SK-N-SH treated with all-trans-retinoic acid at 6 μM for 48 hours (cell line): ENCODE results near the gene IFNA4.

Experiments used
- ATAC-seq: fragments of 200-7000 bp; cut with Tn5 transposase; 3 replicates; pipeline ENCODE4 v1.9.1; 2020; ENCODE audit warnings: mild to moderate bottlenecking, moderate library complexity
- BACH2 ChIP-seq: fragments of 250-450 bp; sonication (Bioruptor Pico); IDR thresholded peaks from 2 replicates; pipeline ENCODE4 v1.9.0; 2021; ENCODE audit warnings: mild to moderate bottlenecking, borderline replicate concordance
- CSDC2 ChIP-seq: fragments of 250-450 bp; sonication (Bioruptor Pico); IDR thresholded peaks from 2 replicates; pipeline ENCODE4 v1.5.0; 2020; ENCODE audit warnings: mild to moderate bottlenecking, moderate library complexity
- ESRRG ChIP-seq: fragments of 250-450 bp; sonication (Bioruptor Pico); IDR thresholded peaks from 2 replicates; pipeline ENCODE4 v1.6.1; 2021; ENCODE audit warnings: mild to moderate bottlenecking
- ISL1 ChIP-seq: fragments of 250-450 bp; sonication (Bioruptor Pico); IDR thresholded peaks from 2 replicates; pipeline ENCODE4 v2.1.2; 2022; ENCODE audit warnings: mild to moderate bottlenecking, moderate library complexity
- PPARA ChIP-seq: fragments of 250-450 bp; sonication (Bioruptor Pico); IDR thresholded peaks from 2 replicates; pipeline ENCODE4 v1.5.0; 2020; ENCODE audit warnings: mild to moderate bottlenecking, borderline replicate concordance
- SNAI2 ChIP-seq: fragments of 250-450 bp; sonication (Bioruptor Pico); IDR thresholded peaks from 2 replicates; pipeline ENCODE4 v1.5.0; 2020; ENCODE audit warnings: mild to moderate bottlenecking, moderate library complexity
- TOX ChIP-seq: fragments of 250-450 bp; sonication (Bioruptor Pico); IDR thresholded peaks from 2 replicates; pipeline ENCODE4 v1.8.0; 2021; ENCODE audit warnings: mild to moderate bottlenecking, moderate library complexity, borderline replicate concordance
- ZC3H10 ChIP-seq: fragments of 250-450 bp; sonication (Bioruptor Pico); IDR thresholded peaks from 2 replicates; pipeline ENCODE4 v1.5.1; 2021; ENCODE audit warnings: mild to moderate bottlenecking, moderate library complexity
- ZFP3 ChIP-seq: fragments of 250-450 bp; sonication (Bioruptor Pico); IDR thresholded peaks from 2 replicates; pipeline ENCODE4 v1.5.0; 2020; ENCODE audit warnings: mild to moderate bottlenecking, moderate library complexity
- ZFP30 ChIP-seq: fragments of 450-650 bp; formaldehyde crosslinking; IDR thresholded peaks from 2 replicates; pipeline ENCODE4 v1.5.0; 2022; ENCODE audit warnings: mild to moderate bottlenecking, moderate library complexity
- ZNF70 ChIP-seq: fragments of 450-650 bp; formaldehyde crosslinking; IDR thresholded peaks from 2 replicates; pipeline ENCODE4 v1.5.0; 2020; ENCODE audit warnings: mild to moderate bottlenecking, moderate library complexity
- ZNF8 ChIP-seq: fragments of 450-650 bp; formaldehyde crosslinking; IDR thresholded peaks from 2 replicates; pipeline ENCODE4 v1.5.0; 2020; ENCODE audit warnings: mild to moderate bottlenecking, moderate library complexity

Gene IFNA4

DNA sequence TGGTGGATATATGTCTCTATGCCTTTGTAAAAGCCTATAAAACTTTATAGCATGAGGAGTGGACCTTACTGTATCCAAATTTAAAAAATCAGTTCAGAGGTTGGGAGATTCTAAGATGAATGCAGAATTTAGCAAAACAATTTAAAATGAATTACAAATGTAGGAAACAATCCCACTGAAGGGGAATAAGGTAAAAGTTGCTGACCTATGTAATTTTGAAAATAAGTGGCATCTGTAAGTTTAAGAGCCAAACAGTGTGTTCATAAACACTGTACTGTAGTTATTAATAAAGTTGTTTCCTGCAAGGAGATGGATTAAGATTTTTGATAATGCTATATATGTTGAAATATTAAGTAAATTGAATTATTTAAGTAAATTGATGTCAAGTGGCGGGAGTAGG lies 50.4 kb downstream of the IFNA4 start:
- no peak for ATAC-seq
- no peak for TF ChIP-seq SNAI2 (CRISPR knock-in tag)
- no peak for TF ChIP-seq ZFP30 (CRISPR knock-in tag)
- no peak for TF ChIP-seq BACH2 (CRISPR knock-in tag)
- TF ChIP-seq ZNF8: no peak
- no peak for TF ChIP-seq ZC3H10 (CRISPR knock-in tag)
- no peak for TF ChIP-seq ESRRG (CRISPR knock-in tag)
- TF ChIP-seq ZFP3 (CRISPR knock-in tag): no peak
- no peak for TF ChIP-seq ZNF70
- TF ChIP-seq PPARA (CRISPR knock-in tag): no peak
- TF ChIP-seq TOX (CRISPR knock-in tag): no peak
- no peak for TF ChIP-seq CSDC2
- no peak for TF ChIP-seq ISL1 (CRISPR knock-in tag)
